T-helper 22 cell (primary cell): ENCODE data around the gene OSMR.

Source experiments
- DNase-seq: peaks from one replicate; pipeline ENCODE4 v3.0.0-alpha.2; 2020; ENCODE audit warnings: low read depth

OSMR gene

GRCh38 chr5:38926121-38926520, 80.3 kb downstream of the OSMR start:
- no peak for DNase-seq

- DNase-seq, result no peak
Measured at GRCh38 chr5:38927470-38927869, 81.7 kb downstream of the OSMR start.

GRCh38 chr5:38929838-38930237, 84.0 kb downstream of the OSMR start:
- no peak for DNase-seq

GRCh38 chr5:38931731-38932130, 85.9 kb downstream of the OSMR start:
- no peak for DNase-seq

GRCh38 chr5:38932854-38933408, 87.1 kb downstream of the OSMR start:
- no peak for DNase-seq

- no peak for DNase-seq
Measured at GRCh38 chr5:38935437-38935836, 89.6 kb downstream of the OSMR start.

- no peak for DNase-seq
Measured at GRCh38 chr5:38936269-38936668, 90.5 kb downstream of the OSMR start.

GRCh38 chr5:38938424-38938823, 92.6 kb downstream of the OSMR start:
- DNase-seq, result no peak

GRCh38 chr5:38938973-38939372, 93.2 kb downstream of the OSMR start:
- DNase-seq, result no peak

GRCh38 chr5:38940230-38940858, 94.5 kb downstream of the OSMR start:
- no peak for DNase-seq

- DNase-seq, result no peak
Measured at GRCh38 chr5:38941912-38942311, 96.1 kb downstream of the OSMR start.

- no peak for DNase-seq
Measured at GRCh38 chr5:38944282-38944681, 98.5 kb downstream of the OSMR start.

GRCh38 chr5:38948501-38948900, 102.7 kb downstream of the OSMR start:
- no peak for DNase-seq

- no peak for DNase-seq
Measured at GRCh38 chr5:38953426-38954012, 107.7 kb downstream of the OSMR start.

GRCh38 chr5:38961691-38962090, 115.9 kb downstream of the OSMR start:
- no peak for DNase-seq

GRCh38 chr5:38968665-38969064, 122.9 kb downstream of the OSMR start:
- DNase-seq, result no peak

GRCh38 chr5:38978036-38978435, 132.2 kb downstream of the OSMR start:
- no peak for DNase-seq

GRCh38 chr5:38979535-38979934, 133.7 kb downstream of the OSMR start:
- DNase-seq, result no peak
